Skeletal muscle tissue (tissue), 4 donors: Measurements from ENCODE around the gene CD48. TPM values are rescaled to one million over a fixed set of nuclear protein-coding genes. Genes with fewer than 3 reads are reported as not detected.

ENCODE experiments used
- H3K27ac ChIP-seq: one replicate; pipeline ENCODE4 v1.7.0; 2013; ENCODE audit warnings: mild to moderate bottlenecking, low read depth, low read length, inconsistent platforms
- H3K27me3 ChIP-seq, 3 donors: one replicate each; pipeline ENCODE4 v1.7.0; 2013; ENCODE audit warnings: low read length in 3 of 3; ENCODE audit not compliant: control insufficient read depth in 3 of 3, insufficient read depth in 3 of 3
- H3K36me3 ChIP-seq, 3 donors: one replicate each; pipeline ENCODE4 v1.7.0; 2013; ENCODE audit warnings: low read length in 3 of 3; ENCODE audit not compliant: control insufficient read depth in 3 of 3, insufficient read depth in 3 of 3
- H3K4me1 ChIP-seq, 3 donors: one replicate each; pipeline ENCODE4 v1.7.0; 2013; ENCODE audit warnings: low read length in 3 of 3, mild to moderate bottlenecking in 3 of 3; ENCODE audit not compliant: control insufficient read depth in 3 of 3, insufficient read depth in 3 of 3
- H3K4me3 ChIP-seq, 3 donors: one replicate each; pipeline ENCODE4 v1.7.0; 2013; ENCODE audit warnings: low read length in 3 of 3
- H3K9ac ChIP-seq, 3 donors: one replicate each; pipeline ENCODE4 v1.7.0; 2013; ENCODE audit warnings: low read length in 3 of 3, mild to moderate bottlenecking in 3 of 3, moderate library complexity in 2 of 3, low read depth in 1 of 3
- H3K9me3 ChIP-seq, 3 donors: one replicate each; pipeline ENCODE4 v1.7.0; 2013; ENCODE audit warnings: low read length in 3 of 3; ENCODE audit not compliant: control insufficient read depth in 3 of 3
- total RNA-seq: library from RNA; depleted of rRNA; stranded (reverse); fragments of >200 nt; gene quantifications from one replicate; pipeline ENCODE4 v1.2.3, GENCODE V29; 2014
- donor health status: Osteomylitis.

The CD48 gene
- total RNA-seq, 1 donor from 2014 or later: 5.2 TPM

- Histone ChIP-seq H3K4me3 (no peak overlapping the region), H3K9ac (no peak overlapping the region), H3K27ac (no peak overlapping the region), H3K36me3 (no peaks in the 10 kb centered on the region), H3K9me3 (no peaks in the 10 kb centered on the region), H3K27me3 (no peaks in the 10 kb centered on the region), H3K4me1 (no peaks in the 10 kb centered on the region)
Measured at GRCh38 chr1:160629286-160630210, 82.1 kb downstream of the CD48 start.

- Histone ChIP-seq H3K27me3 (no peaks in the 10 kb centered on the region), H3K9me3 (no peaks in the 10 kb centered on the region), H3K27ac (peak overlapping the region; percentile 21), H3K9ac (no peak overlapping the region), H3K4me3 (no peak overlapping the region), H3K36me3 (no peaks in the 10 kb centered on the region), H3K4me1 (no peaks in the 10 kb centered on the region)
Measured at GRCh38 chr1:160628799-160629263, 82.8 kb downstream of the CD48 start.

Other genes starting within 250 kb of the CD48 start
- gene SLAMF6, start 188.6 kb downstream of the CD48 start, total RNA-seq: 0.52 TPM
- gene CD84, start 132.3 kb downstream of the CD48 start, total RNA-seq: 3.1 TPM
- not detected for gene SLAMF1, start 64.8 kb downstream of the CD48 start, total RNA-seq
- gene SLAMF7, start 27.4 kb upstream of the CD48 start, total RNA-seq: 0.52 TPM
- gene LY9, start 84.4 kb upstream of the CD48 start, total RNA-seq: not detected
- 1.6 TPM for gene CD244, start 151.1 kb upstream of the CD48 start, total RNA-seq
- gene ITLN1, start 173.4 kb upstream of the CD48 start, total RNA-seq: not detected
- gene ITLN2, start 243.0 kb upstream of the CD48 start, total RNA-seq: not detected